Measurements from ENCODE around the gene IKZF1.

IKZF1 gene

DNA sequence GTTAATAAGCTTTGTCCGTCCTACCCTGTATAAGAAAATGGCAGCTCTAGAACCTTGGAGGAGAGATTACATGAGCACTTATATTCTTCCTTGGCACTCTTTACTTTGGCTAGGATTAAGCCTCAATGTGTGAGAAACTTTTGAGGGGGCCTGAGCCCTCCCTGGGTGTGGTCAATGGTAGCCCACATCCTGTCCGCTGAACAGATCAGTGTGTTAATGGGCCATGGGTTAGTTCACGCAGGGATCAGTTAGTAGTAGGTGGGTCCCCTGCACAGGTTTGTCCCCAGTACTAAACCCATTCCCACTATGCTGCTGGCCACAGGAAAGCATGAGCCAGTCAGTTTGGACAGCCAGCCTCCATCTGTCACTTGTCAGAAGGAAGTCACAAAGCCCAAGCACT is 20.2 kb upstream of the IKZF1 start:
- DNase-seq, result no peak

DNA sequence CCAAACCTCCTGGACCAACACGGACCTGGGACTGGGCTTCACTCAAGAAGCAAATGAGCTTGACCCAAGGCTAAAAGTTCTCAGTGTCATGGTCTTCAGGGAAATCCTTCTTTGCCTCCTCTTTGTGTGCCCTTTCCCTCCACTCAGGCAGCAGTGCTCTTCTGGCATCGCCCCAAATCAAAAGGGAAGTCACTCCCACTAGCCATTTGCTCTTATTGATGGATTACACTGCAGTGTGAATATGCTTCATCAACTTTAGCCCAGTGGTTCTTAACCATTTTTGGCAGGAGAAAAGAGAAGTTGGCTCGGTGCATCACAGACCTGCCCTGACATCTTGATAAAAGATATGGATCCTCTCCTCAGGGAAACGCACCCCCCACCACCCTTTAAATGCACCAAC is 19.2 kb upstream of the IKZF1 start:
- no peak for DNase-seq

- no peak for DNase-seq
Observed at GRCh38 chr7:50287129-50287528, 17.4 kb upstream of the IKZF1 start.

- no peak for DNase-seq
Observed at GRCh38 chr7:50292165-50292757, 12.3 kb upstream of the IKZF1 start.

- no peak for DNase-seq
Observed at GRCh38 chr7:50292763-50293162, 11.8 kb upstream of the IKZF1 start.

- no peak for DNase-seq
Observed at GRCh38 chr7:50293509-50294179, 10.9 kb upstream of the IKZF1 start.

GRCh38 chr7:50295133-50295532 is 9.4 kb upstream of the IKZF1 start:
- DNase-seq, result no peak

GRCh38 chr7:50296799-50297198 is 7.7 kb upstream of the IKZF1 start:
- DNase-seq, result no peak

DNA sequence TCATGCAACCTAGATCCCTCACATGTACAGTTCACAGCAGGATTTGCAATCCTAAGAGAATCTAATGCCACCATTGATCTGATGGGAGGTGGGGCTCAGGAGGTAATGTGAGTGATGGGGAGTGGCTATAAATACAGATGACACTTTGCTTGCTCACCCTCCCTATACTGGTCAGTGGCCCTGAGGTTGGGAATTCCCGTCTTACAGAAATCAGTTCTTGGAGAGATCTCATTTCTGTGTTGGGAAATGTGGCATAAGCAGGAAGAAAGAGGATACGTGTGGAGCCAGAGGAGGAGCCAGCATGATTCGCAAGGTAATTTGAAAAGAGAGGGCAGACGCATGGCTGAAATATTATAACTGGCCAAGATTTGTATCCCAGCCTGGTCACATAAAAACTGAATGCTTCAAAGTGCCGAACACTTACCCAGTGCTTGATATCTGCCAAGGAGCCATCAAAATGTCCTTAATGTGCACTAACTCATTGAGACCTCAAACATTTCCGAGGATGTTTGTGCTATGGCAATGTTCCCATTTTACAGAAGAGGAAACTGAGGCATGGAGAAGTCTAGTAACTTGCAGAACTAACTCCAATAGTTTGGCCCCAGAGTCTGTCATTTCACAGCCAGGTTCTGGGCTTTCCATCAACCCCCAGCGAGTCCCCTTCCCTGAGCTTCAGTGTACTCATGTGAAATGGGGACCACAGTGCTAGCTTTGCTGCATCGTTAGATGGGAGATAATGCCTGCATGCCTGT is 5.5 kb upstream of the IKZF1 start:
- no peak for DNase-seq

DNA sequence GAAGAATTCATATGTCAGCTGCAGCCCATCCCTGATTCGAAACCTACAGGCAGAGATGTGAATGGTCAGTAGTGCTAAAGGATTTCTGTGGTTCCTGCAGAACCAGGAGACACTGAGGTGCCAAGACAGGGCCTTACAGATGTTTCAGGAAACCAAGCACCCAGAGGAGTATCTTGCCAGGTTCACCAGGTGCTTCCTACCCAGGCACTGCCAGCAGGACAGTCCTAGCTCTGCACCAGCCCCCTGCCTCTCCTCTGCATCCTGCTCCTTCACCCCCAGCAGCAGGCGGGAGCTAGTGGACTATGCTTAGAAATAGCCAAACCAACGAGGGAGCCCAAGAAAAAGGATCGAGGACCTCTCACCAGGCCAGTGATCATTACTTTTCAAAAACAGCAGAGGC is 4.2 kb upstream of the IKZF1 start:
- DNase-seq, result no peak

GRCh38 chr7:50302486-50303334 is 1.8 kb upstream of the IKZF1 start:
- no peak for DNase-seq

DNA sequence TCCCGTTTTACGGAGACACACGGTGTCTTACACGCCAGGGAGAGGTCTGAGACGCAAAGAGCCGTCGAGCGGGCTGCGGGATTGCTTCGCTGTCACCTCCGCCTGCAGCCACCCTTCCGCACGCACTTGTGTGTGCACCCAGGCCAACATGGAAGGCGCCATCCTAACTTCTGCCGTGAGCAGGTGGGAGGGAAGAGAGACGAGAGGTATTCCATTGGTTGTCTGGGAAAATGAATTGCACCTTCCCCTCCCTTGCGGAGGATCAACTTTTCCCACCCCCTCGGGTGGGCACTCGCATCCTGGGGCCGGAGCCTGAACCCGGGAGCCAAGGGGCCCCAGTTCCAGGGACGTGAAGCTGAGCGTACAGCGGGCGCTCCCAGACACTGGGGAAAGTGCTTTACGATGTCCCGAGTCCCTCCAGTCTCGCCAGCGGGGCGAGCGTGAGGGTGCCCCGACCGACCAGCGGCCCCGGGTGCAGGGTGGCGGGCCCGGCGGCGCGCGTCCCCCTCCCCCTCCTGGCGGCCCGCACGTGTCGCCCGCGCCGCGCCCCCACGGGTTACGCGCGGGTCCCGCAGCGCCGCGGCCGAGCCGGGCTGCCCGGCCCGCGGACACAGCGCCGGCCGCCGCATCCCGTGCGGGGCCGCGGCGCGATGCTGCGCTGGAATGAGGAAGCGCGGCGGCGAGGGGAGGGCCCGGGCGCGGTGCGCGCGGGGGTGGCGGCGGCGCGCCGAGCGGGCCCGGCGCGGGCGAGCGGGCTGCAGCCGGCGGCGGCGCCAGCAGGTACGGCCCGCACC is 984 bp upstream of the IKZF1 start:
- DNase-seq, result no peak

GRCh38 chr7:50304911-50305582 is 531 bp downstream of the IKZF1 start:
- DNase-seq, result no peak

GRCh38 chr7:50305583-50306493 is 1.3 kb downstream of the IKZF1 start:
- no peak for DNase-seq

DNA sequence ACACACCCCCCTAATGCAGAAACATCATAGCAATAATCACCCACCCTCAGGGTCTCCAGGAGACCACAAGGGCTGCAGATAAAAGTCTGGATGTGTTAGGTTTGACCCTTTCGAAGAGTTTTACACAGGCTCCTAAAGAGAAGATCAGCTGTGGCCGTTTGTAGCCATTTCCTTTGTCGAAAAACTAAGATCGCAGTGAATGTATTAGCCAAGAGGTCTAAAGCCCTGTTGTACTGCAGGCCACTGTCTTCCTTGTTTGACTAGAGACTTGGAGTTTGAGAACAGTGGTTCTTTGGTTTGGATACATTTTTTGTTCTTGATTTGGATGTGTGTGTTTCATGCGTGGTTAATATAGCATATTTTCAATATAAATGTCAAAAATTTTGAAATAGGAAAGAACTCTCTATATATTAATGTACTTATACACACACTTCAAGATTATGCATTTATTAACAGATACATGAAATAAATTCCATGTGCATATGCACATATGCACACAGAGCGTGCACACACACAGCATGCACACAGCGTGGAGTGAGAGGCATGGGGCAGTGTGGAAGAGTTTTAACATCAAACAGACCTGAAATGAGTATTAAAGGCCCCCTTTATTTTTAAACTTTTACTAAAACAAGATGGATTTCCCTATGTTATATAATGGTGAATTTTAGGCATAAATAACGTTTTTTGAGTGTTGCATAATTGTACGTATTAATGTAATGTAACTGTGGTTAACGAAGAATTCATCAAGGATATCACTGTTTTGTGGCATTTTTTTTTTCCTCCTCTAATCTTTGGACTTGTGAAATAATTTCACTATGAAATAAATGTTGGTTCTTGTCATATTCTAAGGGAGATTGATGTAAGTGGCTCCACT is 2.2 kb downstream of the IKZF1 start:
- no peak for DNase-seq

- no peak for DNase-seq
Observed at GRCh38 chr7:50307368-50308032, 3.0 kb downstream of the IKZF1 start.

DNA sequence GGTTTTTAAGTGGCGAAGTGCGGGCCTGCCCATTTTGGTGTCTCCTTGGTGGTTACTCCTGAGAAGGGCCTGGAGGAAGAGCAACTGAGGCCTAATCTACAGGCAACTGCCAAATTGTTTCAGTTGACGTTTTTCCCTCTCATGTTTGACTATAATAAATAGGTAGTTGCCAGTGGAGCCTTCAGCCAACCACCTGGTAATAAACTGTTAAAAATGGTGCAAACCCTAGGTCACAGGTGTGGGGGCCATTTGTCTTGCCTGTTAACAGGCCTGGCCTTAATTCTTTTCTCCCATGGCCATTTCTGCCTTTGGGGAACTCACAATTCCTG is 3.7 kb downstream of the IKZF1 start:
- no peak for DNase-seq

GRCh38 chr7:50308532-50309385 is 4.2 kb downstream of the IKZF1 start:
- no peak for DNase-seq

Measured in HCEC 1CT (cell line).